HEK293T (cell line): ENCODE results near the gene PCCB.

Source experiments
- FOXA1 ChIP-seq: fragments of 450-650 bp; IDR thresholded peaks from 2 replicates; pipeline ENCODE4 v1.6.1; 2016; ENCODE audit warnings: mild to moderate bottlenecking
- FOXK2 ChIP-seq: fragments of 450-650 bp; IDR thresholded peaks from 2 replicates; pipeline ENCODE4 v1.6.1; 2016; ENCODE audit warnings: mild to moderate bottlenecking
- PKNOX1 ChIP-seq: fragments of 450-650 bp; IDR thresholded peaks from 2 replicates; pipeline ENCODE4 v1.6.1; 2016
- SP1 ChIP-seq: fragments of 450-650 bp; IDR thresholded peaks from 2 replicates; pipeline ENCODE4 v1.6.1; 2017
- ZNF384 ChIP-seq: fragments of 450-650 bp; IDR thresholded peaks from 2 replicates; pipeline ENCODE4 v1.6.1; 2016

- TF ChIP-seq SP1 (no peak), FOXA1 (no peak), PKNOX1 (no peak), FOXK2 (no peak), ZNF384 (no peak)
Measured at GRCh38 chr3:136277634-136278033, 27.5 kb downstream of the PCCB start.
